ENCODE results near the gene SLX4.

DNA sequence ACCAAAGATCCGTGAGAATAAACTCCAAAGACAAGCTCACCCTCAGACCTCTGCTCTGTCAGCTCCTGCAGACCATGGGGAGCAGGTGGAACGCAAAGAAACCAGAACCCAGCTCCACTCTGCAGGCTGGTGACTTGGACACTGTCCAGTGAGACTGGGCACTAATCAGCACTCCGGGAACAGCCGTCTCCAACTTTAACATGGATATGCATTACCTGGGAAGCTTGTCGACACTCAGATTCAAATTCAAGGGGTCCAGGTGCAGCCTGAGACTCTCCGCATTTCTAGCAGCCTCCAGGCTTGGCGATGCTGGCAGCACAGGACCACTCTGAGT, 9.1 kb downstream of the SLX4 start:
- TF ChIP-seq, protein P1, sequence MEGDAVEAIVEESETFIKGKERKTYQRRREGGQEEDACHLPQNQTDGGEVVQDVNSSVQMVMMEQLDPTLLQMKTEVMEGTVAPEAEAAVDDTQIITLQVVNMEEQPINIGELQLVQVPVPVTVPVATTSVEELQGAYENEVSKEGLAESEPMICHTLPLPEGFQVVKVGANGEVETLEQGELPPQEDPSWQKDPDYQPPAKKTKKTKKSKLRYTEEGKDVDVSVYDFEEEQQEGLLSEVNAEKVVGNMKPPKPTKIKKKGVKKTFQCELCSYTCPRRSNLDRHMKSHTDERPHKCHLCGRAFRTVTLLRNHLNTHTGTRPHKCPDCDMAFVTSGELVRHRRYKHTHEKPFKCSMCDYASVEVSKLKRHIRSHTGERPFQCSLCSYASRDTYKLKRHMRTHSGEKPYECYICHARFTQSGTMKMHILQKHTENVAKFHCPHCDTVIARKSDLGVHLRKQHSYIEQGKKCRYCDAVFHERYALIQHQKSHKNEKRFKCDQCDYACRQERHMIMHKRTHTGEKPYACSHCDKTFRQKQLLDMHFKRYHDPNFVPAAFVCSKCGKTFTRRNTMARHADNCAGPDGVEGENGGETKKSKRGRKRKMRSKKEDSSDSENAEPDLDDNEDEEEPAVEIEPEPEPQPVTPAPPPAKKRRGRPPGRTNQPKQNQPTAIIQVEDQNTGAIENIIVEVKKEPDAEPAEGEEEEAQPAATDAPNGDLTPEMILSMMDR (IDR thresholded peaks at IDR 0.05): no peak
- no peak for TF ChIP-seq EP300 (IDR thresholded peaks at IDR 0.05)
- TF ChIP-seq POLR2AphosphoS5 (IDR thresholded peaks at IDR 0.05): no peak

All from upper lobe of left lung (tissue), 4 donors.